WTC11 (cell line): ENCODE results near the gene ASIC2.

ENCODE experiments used
- CBFB ChIP-seq: sonication (generic); formaldehyde crosslinking; IDR thresholded peaks from 2 replicates; pipeline ENCODE4 v1.8.1; 2022; ENCODE audit warnings: mild to moderate bottlenecking, low read depth, missing genetic modification reagents
- MAX ChIP-seq: sonication (generic); formaldehyde crosslinking; IDR thresholded peaks from 2 replicates; pipeline ENCODE4 v1.8.0; 2022; ENCODE audit warnings: mild to moderate bottlenecking, missing genetic modification reagents
- MXD4 ChIP-seq: fragments of 250-450 bp; sonication (Bioruptor Pico); IDR thresholded peaks from 2 replicates; pipeline ENCODE4 v1.8.0; 2021; ENCODE audit warnings: mild to moderate bottlenecking, moderate library complexity, borderline replicate concordance
- NFYB ChIP-seq: sonication (generic); formaldehyde crosslinking; conservative IDR thresholded peaks from 2 replicates; pipeline ENCODE4 v1.8.0; 2022; ENCODE audit warnings: low read depth, missing genetic modification reagents
- NR3C1 ChIP-seq: sonication (generic); formaldehyde crosslinking; conservative IDR thresholded peaks from 2 replicates; pipeline ENCODE4 v1.8.1; 2023; ENCODE audit warnings: low read depth, mild to moderate bottlenecking, missing genetic modification reagents
- PRDM15 ChIP-seq: sonication (generic); formaldehyde crosslinking; IDR thresholded peaks from 2 replicates; pipeline ENCODE4 v1.8.0; 2022; ENCODE audit warnings: missing genetic modification reagents
- STAT6 ChIP-seq: sonication (generic); formaldehyde crosslinking; conservative IDR thresholded peaks from 2 replicates; pipeline ENCODE4 v1.8.1; 2023; ENCODE audit warnings: mild to moderate bottlenecking, low read depth, missing genetic modification reagents, moderate library complexity
- TEAD1 ChIP-seq: sonication (generic); formaldehyde crosslinking; IDR thresholded peaks from 2 replicates; pipeline ENCODE4 v1.8.0; 2022; ENCODE audit warnings: mild to moderate bottlenecking, missing genetic modification reagents
- TEAD4 ChIP-seq: sonication (generic); formaldehyde crosslinking; IDR thresholded peaks from 2 replicates; pipeline ENCODE4 v1.8.0; 2022; ENCODE audit warnings: mild to moderate bottlenecking, missing genetic modification reagents
- USF1 ChIP-seq: sonication (generic); formaldehyde crosslinking; IDR thresholded peaks from 2 replicates; pipeline ENCODE4 v1.8.0; 2022; ENCODE audit warnings: mild to moderate bottlenecking, missing genetic modification reagents
- ZNF121 ChIP-seq: sonication (generic); formaldehyde crosslinking; IDR thresholded peaks from 2 replicates; pipeline ENCODE4 v1.8.0; 2023; ENCODE audit warnings: missing genetic modification reagents
- ZNF138 ChIP-seq: sonication (generic); formaldehyde crosslinking; conservative IDR thresholded peaks from 2 replicates; pipeline ENCODE4 v1.8.1; 2022; ENCODE audit warnings: mild to moderate bottlenecking, moderate library complexity, missing genetic modification reagents
- ZNF416 ChIP-seq: fragments of 250-450 bp; sonication (Bioruptor Pico); IDR thresholded peaks from 2 replicates; pipeline ENCODE4 v1.9.0; 2021; ENCODE audit warnings: mild to moderate bottlenecking, inconsistent platforms
- TF ChIP-seq, protein P1 (sequence below): fragments of 200-600 bp; IDR thresholded peaks from 2 replicates; pipeline ENCODE4 v1.8.0; 2022; ENCODE audit warnings: antibody characterized with exemption

DNA sequence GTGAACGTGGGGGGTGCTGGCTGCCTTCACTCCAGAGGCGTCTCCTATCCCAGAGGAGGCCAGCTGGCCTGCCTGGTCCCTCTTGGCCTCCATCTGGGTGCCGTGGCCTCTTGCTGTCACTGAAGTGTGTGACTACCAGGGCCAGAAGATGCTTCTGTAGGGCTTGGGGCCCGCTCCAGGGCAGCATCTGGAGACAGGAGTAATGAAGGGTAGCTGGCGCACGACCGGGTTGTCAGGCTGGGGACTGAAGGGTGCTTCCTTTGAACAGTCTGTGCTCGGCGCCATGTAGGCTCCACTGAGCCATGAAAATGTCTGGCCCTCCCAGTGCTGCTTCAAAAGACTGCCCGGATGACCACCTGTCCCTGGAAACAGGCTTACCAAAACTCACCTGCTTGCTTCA lies 31.3 kb downstream of the ASIC2 start:
- TF ChIP-seq, protein P1, sequence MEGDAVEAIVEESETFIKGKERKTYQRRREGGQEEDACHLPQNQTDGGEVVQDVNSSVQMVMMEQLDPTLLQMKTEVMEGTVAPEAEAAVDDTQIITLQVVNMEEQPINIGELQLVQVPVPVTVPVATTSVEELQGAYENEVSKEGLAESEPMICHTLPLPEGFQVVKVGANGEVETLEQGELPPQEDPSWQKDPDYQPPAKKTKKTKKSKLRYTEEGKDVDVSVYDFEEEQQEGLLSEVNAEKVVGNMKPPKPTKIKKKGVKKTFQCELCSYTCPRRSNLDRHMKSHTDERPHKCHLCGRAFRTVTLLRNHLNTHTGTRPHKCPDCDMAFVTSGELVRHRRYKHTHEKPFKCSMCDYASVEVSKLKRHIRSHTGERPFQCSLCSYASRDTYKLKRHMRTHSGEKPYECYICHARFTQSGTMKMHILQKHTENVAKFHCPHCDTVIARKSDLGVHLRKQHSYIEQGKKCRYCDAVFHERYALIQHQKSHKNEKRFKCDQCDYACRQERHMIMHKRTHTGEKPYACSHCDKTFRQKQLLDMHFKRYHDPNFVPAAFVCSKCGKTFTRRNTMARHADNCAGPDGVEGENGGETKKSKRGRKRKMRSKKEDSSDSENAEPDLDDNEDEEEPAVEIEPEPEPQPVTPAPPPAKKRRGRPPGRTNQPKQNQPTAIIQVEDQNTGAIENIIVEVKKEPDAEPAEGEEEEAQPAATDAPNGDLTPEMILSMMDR: no peak
- no peak for TF ChIP-seq MXD4
- no peak for TF ChIP-seq ZNF416
- no peak for TF ChIP-seq TEAD4 (CRISPR knock-in tag)
- TF ChIP-seq STAT6 (CRISPR knock-in tag): no peak
- TF ChIP-seq TEAD1 (CRISPR knock-in tag): no peak
- TF ChIP-seq NR3C1 (CRISPR knock-in tag): no peak
- TF ChIP-seq CBFB (CRISPR knock-in tag): no peak
- no peak for TF ChIP-seq ZNF138
- no peak for TF ChIP-seq USF1 (CRISPR knock-in tag)
- no peak for TF ChIP-seq ZNF121 (CRISPR knock-in tag)
- no peak for TF ChIP-seq MAX (CRISPR knock-in tag)
- no peak for TF ChIP-seq NFYB (CRISPR knock-in tag)
- TF ChIP-seq PRDM15 (CRISPR knock-in tag): no peak
